DOHH2 (cell line): ENCODE results near the gene GGPS1.

Experiments used
- CTCF ChIP-seq: fragments of 200-600 bp; sonication (generic); IDR thresholded peaks from one replicate; pipeline ENCODE4 v1.5.1; 2014; ENCODE audit warnings: antibody characterized with exemption, mild to moderate bottlenecking, low read depth, low read length; ENCODE audit not compliant: poor library complexity, severe bottlenecking
- EZH2phosphoT487 ChIP-seq: fragments of 200-600 bp; sonication (generic); IDR thresholded peaks from 2 replicates; pipeline ENCODE4 v1.6.1; 2017; ENCODE audit warnings: borderline replicate concordance, mild to moderate bottlenecking, antibody characterized with exemption, low read length, moderate library complexity, mixed read lengths

GRCh38 chr1:235319255-235319654 lies 9.1 kb upstream of the GGPS1 start:
- TF ChIP-seq CTCF = no peak
- TF ChIP-seq EZH2phosphoT487 = no peak
